GM19239 (cell line): Measurements from ENCODE around the gene VEZT.
A peak's percentile ranks its signal among the peaks of the same experiment; 100 is the strongest.

ENCODE experiments used
- DNase-seq: peaks from one replicate; pipeline ENCODE4 v3.0.0; 2011; ENCODE audit warnings: low spot score; ENCODE audit not compliant: insufficient read length
- FAIRE-seq: peaks from 2 replicates; lab custom pipeline; 2011; peaks lifted over from hg19 to GRCh38; lab: Jason Lieb, UNC

VEZT gene

DNA sequence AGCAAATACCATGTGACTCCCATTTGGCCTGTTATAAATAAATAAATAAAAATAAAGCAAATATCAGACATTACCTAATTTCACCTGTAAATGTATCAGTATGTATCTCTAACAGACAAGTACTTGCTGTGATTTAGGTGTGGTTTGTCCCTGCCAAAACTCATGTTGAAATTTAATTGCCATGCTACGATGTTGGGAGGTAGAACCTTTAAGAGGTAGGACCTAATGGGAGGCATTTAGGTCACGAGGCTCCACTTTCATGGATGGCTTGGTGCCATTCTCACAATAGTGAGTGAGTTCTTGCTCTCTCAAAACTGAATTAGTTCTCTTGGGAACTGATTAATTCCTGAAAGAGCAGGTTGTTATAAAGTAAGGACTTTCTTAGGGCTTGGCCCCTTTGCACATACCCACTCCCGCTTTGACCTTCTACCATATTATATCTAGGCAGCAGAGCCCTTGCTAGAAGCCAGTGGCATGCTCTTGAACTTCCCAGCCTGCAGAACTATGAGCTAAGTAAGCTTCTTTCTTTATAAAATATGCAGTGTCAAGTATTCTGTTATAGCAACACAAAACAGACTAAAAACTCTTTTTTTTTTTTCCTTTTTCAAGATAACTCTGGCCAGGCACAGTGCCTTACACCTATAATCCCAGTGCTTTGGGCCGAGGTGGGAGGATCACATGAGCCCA is 26.0 kb downstream of the VEZT start:
- no peak for FAIRE-seq

DNA sequence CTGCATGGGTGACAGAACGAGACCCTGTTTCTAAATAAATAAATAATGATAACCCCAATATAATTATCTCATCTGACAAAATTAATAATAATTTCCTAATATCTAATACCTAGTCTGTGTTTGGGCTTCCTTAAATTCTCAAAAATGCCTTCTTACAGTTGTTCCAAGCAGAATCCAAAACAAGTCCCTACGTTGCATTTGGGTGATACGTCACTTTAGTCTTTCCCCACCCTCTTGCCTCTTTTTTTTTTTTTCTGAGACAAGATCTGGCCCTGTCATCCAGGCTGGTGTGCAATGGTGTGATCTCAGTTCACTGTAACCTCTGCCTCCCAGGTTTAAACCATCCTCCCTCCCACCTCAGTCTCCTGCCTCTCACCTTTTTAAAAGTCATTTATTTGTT is 26.7 kb downstream of the VEZT start:
- FAIRE-seq (no peak), DNase-seq (no peak)

More for the DNA sequence above, 26.0 kb downstream of the VEZT start:
- DNase-seq, result no peak

DNA sequence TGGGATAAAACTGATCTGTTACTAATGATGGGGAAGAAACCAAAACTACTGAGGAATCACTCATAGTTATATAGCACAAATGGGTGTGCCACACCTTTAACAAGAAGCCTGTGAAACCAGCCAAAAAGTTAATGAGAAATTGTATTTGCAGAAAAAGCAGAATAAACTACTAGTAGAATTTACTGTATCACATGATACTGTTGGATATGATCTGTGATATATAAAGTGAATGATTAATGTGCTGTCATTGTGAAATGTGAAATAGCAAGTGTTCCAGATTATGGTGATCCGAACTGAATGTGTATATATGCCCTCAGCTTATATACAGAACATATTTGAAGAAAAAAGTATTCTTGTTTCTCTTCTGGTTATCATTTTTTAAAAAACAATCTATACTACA is 30.5 kb downstream of the VEZT start:
- DNase-seq (no peak), FAIRE-seq (no peak)

GRCh38 chr12:95248604-95249360 is 31.2 kb downstream of the VEZT start:
- no peak for DNase-seq
- FAIRE-seq, result no peak

DNA sequence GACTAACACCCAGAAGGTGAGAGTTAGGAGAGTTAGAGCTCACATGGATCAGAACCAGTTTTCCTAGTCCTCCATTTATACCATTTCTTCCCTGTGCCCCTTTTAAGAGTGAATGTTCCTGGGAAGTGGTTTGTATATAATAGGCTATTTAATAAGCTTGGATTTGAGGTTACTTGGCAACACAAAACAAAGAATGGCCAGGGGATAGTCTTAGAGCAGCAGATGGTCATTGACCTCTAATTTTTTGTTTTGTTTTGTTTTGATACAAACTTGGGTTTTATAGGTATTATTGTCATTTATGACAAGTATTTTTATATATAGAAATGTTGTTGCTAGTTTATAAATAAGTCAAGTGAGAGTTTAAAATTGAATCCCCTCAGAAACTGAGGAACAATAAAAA is 35.8 kb downstream of the VEZT start:
- DNase-seq (no peak), FAIRE-seq (no peak)

- no peak for DNase-seq
- no peak for FAIRE-seq
Measured at GRCh38 chr12:95257541-95257940, 39.9 kb downstream of the VEZT start.

DNA sequence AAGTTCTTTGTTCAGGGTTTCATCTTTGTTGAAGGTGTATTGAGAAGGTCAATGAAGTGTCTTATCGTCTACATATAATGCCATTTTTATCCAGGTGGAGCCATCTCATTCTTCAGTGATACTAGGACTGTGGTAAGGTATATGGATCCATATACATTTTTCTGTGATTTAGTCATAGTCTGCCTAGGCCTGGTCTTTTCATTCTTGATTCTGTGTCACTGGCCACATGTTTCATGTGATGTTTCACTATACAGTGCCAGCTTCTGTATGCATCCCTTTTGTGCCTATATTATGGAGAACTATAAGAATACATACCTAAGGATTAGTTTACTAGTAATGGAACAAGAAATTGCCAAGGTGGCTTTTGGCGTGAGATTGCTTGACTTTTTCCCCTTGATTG is 40.5 kb downstream of the VEZT start:
- FAIRE-seq (no peak), DNase-seq (no peak)

DNA sequence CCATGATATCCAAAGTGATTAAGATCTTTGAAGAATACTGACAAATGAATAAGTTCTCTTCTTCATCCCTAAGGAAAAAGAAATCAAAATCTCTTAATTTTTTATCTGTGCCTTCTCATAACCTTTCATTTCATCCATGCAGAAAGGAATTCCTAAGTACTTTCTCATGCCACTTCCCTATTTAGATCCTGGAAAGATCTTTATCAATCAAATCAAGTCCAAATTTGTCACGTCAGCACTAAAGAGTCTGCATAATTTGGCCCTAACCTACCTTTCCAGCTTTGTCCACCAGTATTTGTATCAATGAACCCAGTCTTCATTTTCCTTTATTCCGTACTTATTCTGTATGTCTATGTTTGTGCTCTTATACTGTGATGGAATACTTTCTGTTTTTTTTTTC is 41.2 kb downstream of the VEZT start:
- FAIRE-seq (no peak), DNase-seq (no peak)

DNA sequence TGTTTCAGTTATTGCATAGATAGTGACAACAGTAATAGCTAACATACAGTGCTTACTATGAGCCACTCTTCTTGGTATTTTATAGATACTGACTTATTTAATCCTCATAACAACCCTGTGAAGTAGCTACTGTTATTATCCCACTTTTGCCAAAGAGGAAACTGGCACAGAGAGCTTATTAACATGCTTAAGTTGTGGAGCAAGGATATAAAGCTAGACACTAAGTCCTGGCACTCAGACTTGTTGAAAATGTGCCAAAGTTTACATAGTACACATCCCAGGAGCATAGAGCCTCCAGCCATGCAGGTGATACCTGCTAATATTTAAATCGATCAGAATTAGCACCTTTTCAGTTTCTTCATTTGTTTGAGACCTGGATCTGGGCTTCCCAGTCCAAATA is 41.8 kb downstream of the VEZT start:
- DNase-seq (no peak), FAIRE-seq (no peak)

GRCh38 chr12:95261109-95261508 is 43.5 kb downstream of the VEZT start:
- FAIRE-seq (no peak), DNase-seq (no peak)

DNA sequence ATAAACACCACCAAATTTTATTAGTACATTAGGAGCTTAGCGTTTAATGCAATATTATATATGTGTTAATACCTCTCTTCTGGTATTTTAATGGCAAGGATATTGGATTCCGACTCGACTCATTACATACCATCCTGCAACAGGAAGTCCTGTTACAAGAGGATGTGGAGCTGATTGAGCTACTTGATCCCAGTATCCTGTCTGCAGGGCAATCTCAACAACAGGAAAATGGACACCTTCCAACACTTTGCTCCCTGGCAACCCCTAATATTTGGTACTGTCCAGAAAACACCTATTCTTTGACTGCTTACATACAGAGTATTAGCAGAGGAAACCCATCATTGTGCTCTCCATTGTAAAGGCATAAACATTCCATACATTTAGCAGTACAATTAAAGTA is 45.2 kb downstream of the VEZT start:
- FAIRE-seq (no peak), DNase-seq (no peak)

GRCh38 chr12:95265765-95266164 is 48.2 kb downstream of the VEZT start:
- FAIRE-seq, result no peak
- no peak for DNase-seq

DNA sequence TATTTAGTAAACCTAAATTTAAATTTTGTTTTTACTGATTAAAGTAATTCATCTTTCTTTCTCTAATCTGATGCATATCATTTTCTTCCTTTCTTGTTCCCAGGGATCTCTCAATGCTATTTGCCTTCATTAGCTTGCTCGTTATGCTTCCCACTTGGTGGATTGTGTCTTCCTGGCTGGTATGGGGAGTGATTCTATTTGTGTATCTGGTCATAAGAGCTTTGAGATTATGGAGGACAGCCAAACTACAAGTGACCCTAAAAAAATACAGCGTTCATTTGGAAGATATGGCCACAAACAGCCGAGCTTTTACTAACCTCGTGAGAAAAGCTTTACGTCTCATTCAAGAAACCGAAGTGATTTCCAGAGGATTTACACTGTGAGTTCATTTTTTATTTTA is 48.6 kb downstream of the VEZT start:
- FAIRE-seq, result no peak
- DNase-seq, result no peak

- DNase-seq, result no peak
- no peak for FAIRE-seq
Measured at GRCh38 chr12:95269892-95270291, 52.3 kb downstream of the VEZT start.

GRCh38 chr12:95271465-95271864 is 53.9 kb downstream of the VEZT start:
- DNase-seq (no peak), FAIRE-seq (no peak)

DNA sequence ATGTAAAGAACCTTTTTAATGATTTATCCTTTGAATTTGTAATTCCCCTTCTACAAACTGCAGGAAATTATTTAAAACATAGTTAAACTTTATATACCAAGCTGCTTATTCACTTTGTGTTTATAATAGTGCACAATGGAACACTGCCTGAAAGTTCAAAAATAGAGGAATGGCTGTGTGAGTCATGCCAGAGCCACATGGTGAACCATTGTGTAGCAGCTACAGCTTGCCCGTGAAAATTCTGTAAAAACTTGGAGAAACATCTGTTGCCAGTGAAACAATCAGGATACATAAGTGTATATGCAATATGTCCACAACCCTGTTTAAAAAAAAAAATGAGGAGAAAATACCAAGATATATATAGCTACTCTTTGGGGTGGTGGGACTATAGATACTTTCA is 59.5 kb downstream of the VEZT start:
- no peak for DNase-seq
- no peak for FAIRE-seq

GRCh38 chr12:95279856-95280255 is 62.2 kb downstream of the VEZT start:
- DNase-seq (no peak), FAIRE-seq (no peak)

DNA sequence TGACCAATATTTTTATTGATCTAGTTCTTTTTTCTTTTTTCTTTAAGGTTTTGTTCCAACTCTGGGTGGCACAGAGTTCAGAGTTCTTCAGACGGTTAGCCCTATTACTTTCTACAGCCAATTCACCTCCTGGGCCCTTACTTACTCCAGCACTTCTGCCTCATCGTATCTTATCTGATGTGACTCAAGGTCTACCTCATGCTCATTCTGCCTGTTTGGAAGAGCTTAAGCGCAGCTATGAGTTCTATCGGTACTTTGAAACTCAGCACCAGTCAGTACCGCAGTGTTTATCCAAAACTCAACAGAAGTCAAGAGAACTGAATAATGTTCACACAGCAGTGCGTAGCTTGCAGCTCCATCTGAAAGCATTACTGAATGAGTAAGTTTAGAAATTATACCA is 64.7 kb downstream of the VEZT start:
- FAIRE-seq (no peak), DNase-seq (no peak)

DNA sequence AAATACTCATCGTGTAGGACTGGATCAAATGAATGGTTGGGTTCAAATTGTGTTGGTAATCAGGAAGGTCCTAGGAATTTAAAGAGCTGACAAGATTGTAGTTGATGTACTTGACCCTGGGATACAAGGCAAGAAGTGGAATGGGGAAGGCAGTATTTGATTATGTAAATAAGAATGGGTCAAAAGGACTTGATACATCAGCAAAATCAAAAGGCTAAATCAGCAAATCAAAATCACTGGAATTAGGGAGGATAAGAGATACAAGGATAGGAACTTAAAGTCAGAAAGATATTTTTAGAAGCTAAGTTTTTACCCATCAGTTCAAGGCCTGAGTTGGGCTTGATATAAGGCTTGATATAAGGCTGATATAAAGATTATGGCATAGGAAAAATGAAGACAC is 65.8 kb downstream of the VEZT start:
- DNase-seq (no peak), FAIRE-seq (peak; percentile 31)

GRCh38 chr12:95286713-95287112 is 69.1 kb downstream of the VEZT start:
- FAIRE-seq, result no peak
- no peak for DNase-seq

DNA sequence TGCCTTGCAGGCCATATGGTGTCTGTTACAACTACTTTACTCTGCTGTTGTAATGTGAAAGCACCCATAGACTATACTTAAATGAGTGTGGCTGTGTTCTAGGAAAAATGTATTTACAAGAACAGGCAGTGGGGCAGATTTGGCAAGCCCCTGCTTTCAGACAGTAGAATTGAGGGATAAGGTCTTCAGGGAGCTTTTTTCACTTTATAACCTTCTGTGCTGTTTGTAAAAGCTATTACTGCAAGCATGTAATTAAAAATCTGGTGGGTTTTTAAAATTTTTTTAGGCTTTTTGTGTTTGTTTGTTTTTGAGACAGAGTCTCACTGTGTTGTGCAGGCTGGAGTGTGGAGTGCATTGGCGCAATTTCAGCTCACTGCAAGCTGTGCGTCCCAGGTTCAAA is 73.9 kb downstream of the VEZT start:
- FAIRE-seq (no peak), DNase-seq (no peak)

- DNase-seq, result no peak
- no peak for FAIRE-seq
Measured at GRCh38 chr12:95298916-95299315, 81.3 kb downstream of the VEZT start.
